Loucy (cell line): ENCODE data around the gene NCAPD3.

Source experiments
- CTCF ChIP-seq: fragments of 200-600 bp; sonication (generic); conservative IDR thresholded peaks from 2 replicates; pipeline ENCODE4 v1.5.1; 2014; ENCODE audit warnings: mild to moderate bottlenecking, antibody characterized with exemption, low read length
- EZH2phosphoT487 ChIP-seq: fragments of 200-600 bp; IDR thresholded peaks from 2 replicates; pipeline ENCODE4 v1.6.1; 2018; ENCODE audit warnings: antibody characterized with exemption, mild to moderate bottlenecking, moderate library complexity, borderline replicate concordance

GRCh38 chr11:134267966-134268365 is 44.2 kb upstream of the NCAPD3 start:
- TF ChIP-seq CTCF, result no peak
- no peak for TF ChIP-seq EZH2phosphoT487
